Measurements from ENCODE around the gene TANGO6.

TANGO6 gene

DNA sequence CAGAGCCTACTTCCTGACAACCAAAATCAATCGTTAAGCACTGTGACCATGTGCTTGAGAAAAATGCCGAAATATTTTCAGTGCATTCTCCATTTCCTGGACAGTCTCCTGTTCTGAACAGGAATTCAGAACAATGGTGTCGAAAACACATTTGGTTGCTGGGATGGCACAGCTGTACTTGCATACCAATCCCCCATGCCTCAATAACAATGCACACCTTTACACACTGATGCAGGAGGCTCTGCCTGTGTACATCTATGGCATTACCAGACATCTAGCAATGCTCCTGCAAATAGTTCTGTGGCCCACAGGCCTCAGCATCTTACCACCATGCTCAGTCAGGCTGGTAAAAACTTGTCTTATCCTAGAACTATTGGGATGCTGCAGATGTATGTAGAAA is 282.9 kb downstream of the TANGO6 start:
- TF ChIP-seq, protein P1, sequence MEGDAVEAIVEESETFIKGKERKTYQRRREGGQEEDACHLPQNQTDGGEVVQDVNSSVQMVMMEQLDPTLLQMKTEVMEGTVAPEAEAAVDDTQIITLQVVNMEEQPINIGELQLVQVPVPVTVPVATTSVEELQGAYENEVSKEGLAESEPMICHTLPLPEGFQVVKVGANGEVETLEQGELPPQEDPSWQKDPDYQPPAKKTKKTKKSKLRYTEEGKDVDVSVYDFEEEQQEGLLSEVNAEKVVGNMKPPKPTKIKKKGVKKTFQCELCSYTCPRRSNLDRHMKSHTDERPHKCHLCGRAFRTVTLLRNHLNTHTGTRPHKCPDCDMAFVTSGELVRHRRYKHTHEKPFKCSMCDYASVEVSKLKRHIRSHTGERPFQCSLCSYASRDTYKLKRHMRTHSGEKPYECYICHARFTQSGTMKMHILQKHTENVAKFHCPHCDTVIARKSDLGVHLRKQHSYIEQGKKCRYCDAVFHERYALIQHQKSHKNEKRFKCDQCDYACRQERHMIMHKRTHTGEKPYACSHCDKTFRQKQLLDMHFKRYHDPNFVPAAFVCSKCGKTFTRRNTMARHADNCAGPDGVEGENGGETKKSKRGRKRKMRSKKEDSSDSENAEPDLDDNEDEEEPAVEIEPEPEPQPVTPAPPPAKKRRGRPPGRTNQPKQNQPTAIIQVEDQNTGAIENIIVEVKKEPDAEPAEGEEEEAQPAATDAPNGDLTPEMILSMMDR (IDR thresholded peaks at IDR 0.05): no peak

DNA sequence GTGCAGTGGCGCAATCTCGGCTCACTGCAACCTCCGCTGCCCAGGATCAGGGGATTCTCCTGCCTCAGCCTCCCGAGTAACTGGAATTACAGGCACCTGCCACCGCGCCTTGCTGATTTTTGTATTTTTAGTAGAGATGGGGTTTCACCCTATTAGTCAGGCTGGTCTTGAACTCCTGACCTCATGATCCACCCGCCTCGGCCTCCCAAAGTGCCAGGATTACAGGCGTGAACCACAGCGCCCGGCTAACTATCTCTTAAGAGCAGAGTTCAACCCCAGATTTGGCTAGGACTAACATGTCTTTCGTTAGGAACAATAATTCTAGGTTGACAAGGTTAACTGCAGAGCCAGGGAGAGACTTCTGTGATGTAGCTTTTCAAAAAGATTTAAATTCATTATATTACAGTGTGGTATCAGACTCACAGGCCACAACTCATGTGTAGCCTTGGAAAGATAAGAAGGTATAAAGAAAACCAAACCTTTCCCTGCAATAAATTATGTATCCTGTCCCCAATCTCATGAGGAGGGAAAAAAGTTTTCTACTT is 284.7 kb downstream of the TANGO6 start:
- TF ChIP-seq, protein P1 (IDR thresholded peaks at IDR 0.05): no peak

DNA sequence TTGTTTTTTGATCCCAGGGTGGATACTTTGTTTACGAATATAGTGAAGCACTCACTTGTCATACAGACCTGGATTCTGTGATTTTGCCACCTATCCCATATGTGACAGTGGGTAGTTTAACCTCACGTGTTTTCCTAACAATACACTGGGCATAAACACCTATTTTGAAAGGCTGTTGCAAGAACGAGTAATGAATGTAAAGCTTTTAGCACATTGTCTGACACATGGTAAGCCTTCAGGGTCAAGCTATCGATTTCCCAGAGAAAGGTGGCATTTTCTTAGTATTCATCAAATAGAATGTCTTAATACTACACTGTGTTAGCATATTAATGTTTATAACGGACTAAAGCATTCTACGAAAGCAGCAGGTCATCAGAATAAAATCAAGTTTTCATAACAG is 287.1 kb downstream of the TANGO6 start:
- TF ChIP-seq, protein P1 (IDR thresholded peaks at IDR 0.05): no peak

DNA sequence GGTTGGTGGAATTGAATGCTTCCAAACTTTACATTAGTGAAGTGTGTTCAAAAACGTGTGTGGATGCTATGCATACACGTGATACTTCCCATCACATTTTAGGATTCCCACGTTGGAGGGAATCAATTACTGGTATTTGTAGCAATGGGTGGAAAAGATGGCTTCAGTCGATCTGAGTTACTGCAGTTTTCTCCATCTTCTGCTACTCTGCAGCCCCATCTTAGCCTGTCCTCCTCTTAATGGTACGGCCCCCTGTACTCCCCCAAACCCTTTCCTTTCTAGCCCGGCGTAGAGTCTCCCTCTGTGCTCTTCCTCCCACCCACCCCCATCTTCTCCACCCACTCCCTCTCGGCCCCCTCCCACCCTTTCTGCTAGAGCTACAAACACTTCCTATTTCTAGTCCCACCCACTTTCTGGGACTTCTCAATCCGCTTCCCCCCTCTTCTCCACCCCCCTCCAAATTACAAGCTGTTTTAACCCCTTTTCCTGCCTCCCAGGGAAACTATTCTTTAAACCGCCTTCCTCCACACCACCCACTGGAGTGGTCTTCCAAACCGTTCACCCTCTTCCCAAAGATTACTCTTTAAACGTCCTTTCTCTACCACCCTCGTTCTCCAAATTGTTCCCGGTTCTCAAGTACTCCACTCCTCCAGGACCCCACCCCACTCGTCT is 288.0 kb downstream of the TANGO6 start:
- TF ChIP-seq, protein P1 (IDR thresholded peaks at IDR 0.05): no peak

DNA sequence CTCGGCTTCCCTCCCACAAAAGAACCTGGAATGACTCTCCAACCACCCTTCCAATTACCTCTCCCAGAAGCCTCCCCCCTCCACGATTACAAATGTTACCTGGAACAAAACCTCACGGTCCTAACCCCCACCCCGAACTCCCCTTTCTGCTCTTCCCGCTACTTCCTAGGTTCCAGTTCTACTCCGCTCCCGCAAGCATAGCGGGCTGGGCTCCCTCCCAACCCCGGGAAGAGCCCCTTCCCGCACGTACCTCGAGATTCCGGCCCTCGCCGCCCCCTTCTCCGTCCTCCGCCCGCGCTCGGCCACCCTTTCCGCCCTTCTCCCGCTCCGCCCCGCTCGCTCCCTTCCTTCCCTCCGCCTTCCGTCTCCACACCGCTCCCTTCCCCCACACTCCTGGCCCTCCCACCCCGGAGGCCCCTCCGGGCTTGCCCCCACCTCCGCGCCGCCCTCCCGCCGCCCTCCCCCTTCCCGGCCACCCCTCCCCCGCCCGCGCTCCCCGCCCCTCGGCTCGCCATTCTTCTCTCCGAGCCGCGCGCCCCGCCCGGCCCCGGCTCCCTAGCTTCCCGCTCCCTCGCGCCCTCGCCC is 288.6 kb downstream of the TANGO6 start:
- TF ChIP-seq, protein P1 (IDR thresholded peaks at IDR 0.05): no peak

DNA sequence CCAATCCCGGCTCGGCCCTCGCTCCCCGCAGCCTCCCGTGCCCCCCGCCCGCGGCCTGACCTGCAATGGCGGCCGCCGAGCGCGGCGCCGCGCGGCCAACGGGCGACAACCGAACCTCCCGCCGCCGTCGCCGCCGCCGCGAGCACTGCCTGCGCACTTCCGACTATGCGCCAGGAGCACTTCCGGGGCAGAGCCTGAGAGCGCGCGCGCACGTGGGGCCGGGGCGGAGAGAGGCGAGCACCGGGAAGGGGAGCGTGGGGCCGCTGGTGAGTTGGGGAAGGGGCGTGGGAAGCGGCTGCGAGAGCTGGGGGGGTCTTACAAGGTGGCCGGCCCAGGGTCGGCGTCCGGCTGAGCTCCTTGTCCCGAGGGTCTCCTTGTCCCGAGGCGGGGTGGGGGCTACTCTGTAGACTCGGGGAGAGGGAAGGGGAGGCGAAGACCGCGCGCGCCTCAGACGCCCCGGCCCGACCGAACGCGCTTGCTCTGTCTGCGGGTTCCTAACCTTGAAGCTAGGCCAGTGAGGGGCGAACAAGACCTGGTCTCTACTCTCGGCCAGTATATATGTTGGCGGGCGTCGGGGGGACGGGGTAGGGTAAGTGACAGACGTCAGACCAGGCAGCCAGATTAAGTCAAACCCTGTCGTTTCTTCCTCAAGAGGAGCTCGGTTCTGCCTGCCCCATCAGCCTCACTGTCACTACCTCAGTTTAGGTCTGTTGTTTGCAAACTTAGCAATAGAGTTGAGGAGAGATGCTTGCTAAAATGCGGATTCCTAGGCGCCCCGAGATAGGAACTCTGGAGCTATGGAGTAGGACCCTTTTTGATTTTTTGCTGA is 289.3 kb downstream of the TANGO6 start, which contains the start of the genes CHTF8 and UTP4:
Gene CHTF8 (minus strand): TSS at position 165 of the 829 bp plus-strand sequence. CDS start 11,130 bp downstream, outside the sequence.
Gene UTP4 (plus strand): TSS at position 226 of the 829 bp plus-strand sequence. CDS start 811 bp downstream, outside the sequence.
- TF ChIP-seq, protein P1 (IDR thresholded peaks at IDR 0.05): no peak

DNA sequence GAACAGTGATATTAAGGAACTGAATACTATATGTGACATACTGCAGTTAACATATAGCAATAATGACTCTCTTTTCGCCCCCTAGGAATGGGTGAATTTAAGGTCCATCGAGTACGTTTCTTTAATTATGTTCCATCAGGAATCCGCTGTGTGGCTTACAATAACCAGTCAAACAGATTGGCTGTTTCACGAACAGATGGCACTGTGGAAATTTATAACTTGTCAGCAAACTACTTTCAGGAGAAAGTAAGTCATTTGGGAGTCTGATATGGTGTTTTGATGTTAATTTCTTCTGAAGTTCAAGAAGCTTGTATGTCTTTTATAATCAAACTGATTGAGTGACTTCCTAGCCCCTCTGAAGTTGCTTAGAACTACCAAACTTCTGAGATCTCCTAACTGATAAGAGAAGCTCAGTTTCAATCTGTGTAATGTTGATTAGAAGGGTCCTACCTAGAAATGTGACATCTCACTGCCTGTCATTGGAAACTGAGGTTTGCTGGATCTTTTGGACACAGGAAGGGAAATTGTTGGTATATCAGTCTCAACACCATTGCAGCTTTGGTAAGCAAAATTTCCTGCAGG is 290.1 kb downstream of the TANGO6 start:
- TF ChIP-seq, protein P1 (IDR thresholded peaks at IDR 0.05): no peak

Data from LNCAP (cell line).